ENCODE results near the gene SLC2A6. TPM values are rescaled to one million over a fixed set of nuclear protein-coding genes. Genes with fewer than 3 reads are reported as not detected.

Gene SLC2A6
- total RNA-seq, 1 experiment from 2014 or later, result 10.7 TPM

DNA sequence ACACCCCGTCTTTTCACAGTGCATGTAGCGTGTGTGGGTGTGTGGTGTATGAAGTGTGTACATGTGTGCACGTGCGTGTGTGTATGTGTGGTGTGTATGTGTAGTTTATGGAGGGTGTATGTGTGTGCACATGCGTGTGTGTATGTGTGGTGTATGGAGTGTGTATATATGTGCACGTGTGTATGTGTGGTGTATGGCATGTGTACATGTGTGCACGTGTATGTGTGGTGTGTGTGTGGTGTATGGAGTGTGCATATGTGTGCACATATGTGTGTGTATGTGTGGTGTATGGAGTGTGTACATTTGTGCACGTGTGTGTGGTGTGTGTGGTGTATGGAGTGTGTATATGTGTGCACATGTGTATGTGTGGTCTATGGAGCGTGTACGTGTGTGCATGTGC is 32.7 kb upstream of the SLC2A6 start:
- peaks cover 6 to 10% of the 10 kb centered on the region in 2 experiments; a peak in 3 of 4 replicates for H3K4me1 ChIP-seq (ENCODE audit: control insufficient read depth in 1 of 2, insufficient read depth in 2 of 2, low read length in 2 of 2)
- BruUV-seq (replicated peaks), result no TSS peak
- H3K4me3 ChIP-seq (replicated peaks in 1 of 2; ENCODE audit: low read depth in 1 of 2, low read length in 2 of 2), result no peak overlapping the region
- H3K9me2 ChIP-seq (ENCODE audit: insufficient read depth), result no peaks in the 10 kb centered on the region
- H3K27ac ChIP-seq (ENCODE audit: low read depth, low read length), result no peak overlapping the region
- no peaks in the 10 kb centered on the region for H3K27me3 ChIP-seq (ENCODE audit: insufficient read depth, low read length)
- ChIA-PET RAD21 (ENCODE audit: low non-redundant PET in 1 of 2, low total read pairs in 2 of 2, uncharacterized antibody in 2 of 2, unreplicated experiment in 2 of 2) (no interaction called here), CTCF (no interaction called here), POLR2A (no interaction called here)
- no peaks in the 10 kb centered on the region for H3K36me3 ChIP-seq (ENCODE audit: control insufficient read depth in 1 of 2, insufficient read depth in 2 of 2, low read length in 2 of 2)
- no peak for ATAC-seq
- H3K79me2 ChIP-seq (ENCODE audit: insufficient read depth, low read length), result no peaks in the 10 kb centered on the region
- intact Hi-C loops (cut with micrococcal nuclease), result no loop called here
- no peak for TF ChIP-seq POLR2A (IDR thresholded peaks at IDR 0.05; ENCODE audit: borderline replicate concordance, extremely low read depth, insufficient read depth, insufficient read length)
- TF ChIP-seq, protein P1, sequence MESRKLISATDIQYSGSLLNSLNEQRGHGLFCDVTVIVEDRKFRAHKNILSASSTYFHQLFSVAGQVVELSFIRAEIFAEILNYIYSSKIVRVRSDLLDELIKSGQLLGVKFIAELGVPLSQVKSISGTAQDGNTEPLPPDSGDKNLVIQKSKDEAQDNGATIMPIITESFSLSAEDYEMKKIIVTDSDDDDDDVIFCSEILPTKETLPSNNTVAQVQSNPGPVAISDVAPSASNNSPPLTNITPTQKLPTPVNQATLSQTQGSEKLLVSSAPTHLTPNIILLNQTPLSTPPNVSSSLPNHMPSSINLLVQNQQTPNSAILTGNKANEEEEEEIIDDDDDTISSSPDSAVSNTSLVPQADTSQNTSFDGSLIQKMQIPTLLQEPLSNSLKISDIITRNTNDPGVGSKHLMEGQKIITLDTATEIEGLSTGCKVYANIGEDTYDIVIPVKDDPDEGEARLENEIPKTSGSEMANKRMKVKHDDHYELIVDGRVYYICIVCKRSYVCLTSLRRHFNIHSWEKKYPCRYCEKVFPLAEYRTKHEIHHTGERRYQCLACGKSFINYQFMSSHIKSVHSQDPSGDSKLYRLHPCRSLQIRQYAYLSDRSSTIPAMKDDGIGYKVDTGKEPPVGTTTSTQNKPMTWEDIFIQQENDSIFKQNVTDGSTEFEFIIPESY (IDR thresholded peaks at IDR 0.05; ENCODE audit: extremely low read depth, insufficient replicate concordance, low read length), result no peak
- TF ChIP-seq JUND (IDR thresholded peaks at IDR 0.05), result no peak
- H3K9me3 ChIP-seq (ENCODE audit: control insufficient read depth in 1 of 2, insufficient read depth in 1 of 2, low read depth in 1 of 2, low read length in 2 of 2), result no peaks in the 10 kb centered on the region
- DNase-seq (ENCODE audit: low read depth, low spot score), result no peak
- H3K4me2 ChIP-seq (ENCODE audit: low read length), result no peak overlapping the region
- H3K9ac ChIP-seq (ENCODE audit: low read length), result no peak overlapping the region
- H4K20me1 ChIP-seq (ENCODE audit: insufficient read depth), result no peaks in the 10 kb centered on the region
- no peak overlapping the region for H2AFZ ChIP-seq (ENCODE audit: low read depth, low read length, poor library complexity, severe bottlenecking)

DNA sequence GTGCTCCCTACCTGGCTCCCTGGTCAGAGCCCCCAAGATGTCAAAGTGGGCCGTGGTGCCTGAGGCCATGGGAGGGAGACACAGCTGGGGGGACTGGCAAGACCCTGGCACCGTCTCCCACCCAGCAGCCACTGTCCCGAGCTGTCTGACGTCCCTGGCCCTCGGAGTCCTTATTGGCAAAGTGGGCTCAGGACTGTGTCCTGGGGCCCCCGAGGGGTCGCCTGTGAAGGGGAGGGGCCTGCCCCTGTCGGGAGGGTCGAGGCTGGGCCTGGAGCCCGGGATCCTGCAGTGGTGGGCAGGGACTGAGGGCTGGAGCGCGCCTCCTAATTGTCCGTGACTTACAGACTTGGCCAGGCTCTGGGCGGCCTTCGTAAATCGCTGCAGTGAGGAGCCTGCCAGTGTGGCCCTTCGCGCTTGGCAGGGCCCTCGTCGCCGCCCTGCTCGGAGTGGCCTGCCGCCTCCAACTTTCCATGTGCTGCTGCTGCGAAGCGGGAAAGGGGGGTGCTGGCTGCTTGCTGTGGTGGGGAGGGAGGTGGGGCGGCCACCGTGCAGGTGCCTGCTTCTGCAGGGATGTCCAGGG is 32.1 kb upstream of the SLC2A6 start:
- H3K36me3 ChIP-seq (ENCODE audit: control insufficient read depth in 1 of 2, insufficient read depth in 2 of 2, low read length in 2 of 2), result no peaks in the 10 kb centered on the region

More for the DNA sequence above, 32.1 kb upstream of the SLC2A6 start:
- H3K4me3 ChIP-seq (replicated peaks in 1 of 2; ENCODE audit: low read depth in 1 of 2, low read length in 2 of 2), result no peak overlapping the region
- no peak overlapping the region for H3K4me2 ChIP-seq (ENCODE audit: low read length)
- intact Hi-C loops (cut with micrococcal nuclease), result no loop called here
- no peaks in the 10 kb centered on the region for H4K20me1 ChIP-seq (ENCODE audit: insufficient read depth)
- ChIA-PET CTCF (no interaction called here), RAD21 (ENCODE audit: low non-redundant PET in 1 of 2, low total read pairs in 2 of 2, uncharacterized antibody in 2 of 2, unreplicated experiment in 2 of 2) (no interaction called here), POLR2A (no interaction called here)
- H3K4me1 ChIP-seq (ENCODE audit: control insufficient read depth in 1 of 2, insufficient read depth in 2 of 2, low read length in 2 of 2), result peaks cover 6 to 10% of the 10 kb centered on the region in 2 experiments; a peak in 3 of 4 replicates
- H3K27ac ChIP-seq (ENCODE audit: low read depth, low read length), result no peak overlapping the region
- DNase-seq (ENCODE audit: low read depth, low spot score) (no peak), ATAC-seq (no peak)
- no peaks in the 10 kb centered on the region for H3K79me2 ChIP-seq (ENCODE audit: insufficient read depth, low read length)
- BruUV-seq (replicated peaks), result no TSS peak
- no peak overlapping the region for H2AFZ ChIP-seq (ENCODE audit: low read depth, low read length, poor library complexity, severe bottlenecking)
- TF ChIP-seq, protein P2, sequence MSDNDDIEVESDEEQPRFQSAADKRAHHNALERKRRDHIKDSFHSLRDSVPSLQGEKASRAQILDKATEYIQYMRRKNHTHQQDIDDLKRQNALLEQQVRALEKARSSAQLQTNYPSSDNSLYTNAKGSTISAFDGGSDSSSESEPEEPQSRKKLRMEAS (IDR thresholded peaks at IDR 0.05), result no peak
- TF ChIP-seq EZH2phosphoT487 (IDR thresholded peaks at IDR 0.05; ENCODE audit: borderline replicate concordance) (no peak), ZNF274 (IDR thresholded peaks at IDR 0.05; ENCODE audit: low read depth, low read length) (no peak), POLR2A (IDR thresholded peaks at IDR 0.05; ENCODE audit: borderline replicate concordance, extremely low read depth, insufficient read depth, insufficient read length) (no peak), FOSL1 (IDR thresholded peaks at IDR 0.05; ENCODE audit: low read depth) (no peak), CEBPB (IDR thresholded peaks at IDR 0.05; ENCODE audit: low read depth) (no peak), YY1 (IDR thresholded peaks at IDR 0.05; ENCODE audit: extremely low read depth, insufficient replicate concordance, low read depth, low read length) (no peak), SIN3A (IDR thresholded peaks at IDR 0.05; ENCODE audit: low read depth) (no peak), JUND (IDR thresholded peaks at IDR 0.05) (no peak), EZH2 (IDR thresholded peaks at IDR 0.05) (no peak), SRF (IDR thresholded peaks at IDR 0.05; ENCODE audit: low read depth) (no peak)
- TF ChIP-seq, protein P3, sequence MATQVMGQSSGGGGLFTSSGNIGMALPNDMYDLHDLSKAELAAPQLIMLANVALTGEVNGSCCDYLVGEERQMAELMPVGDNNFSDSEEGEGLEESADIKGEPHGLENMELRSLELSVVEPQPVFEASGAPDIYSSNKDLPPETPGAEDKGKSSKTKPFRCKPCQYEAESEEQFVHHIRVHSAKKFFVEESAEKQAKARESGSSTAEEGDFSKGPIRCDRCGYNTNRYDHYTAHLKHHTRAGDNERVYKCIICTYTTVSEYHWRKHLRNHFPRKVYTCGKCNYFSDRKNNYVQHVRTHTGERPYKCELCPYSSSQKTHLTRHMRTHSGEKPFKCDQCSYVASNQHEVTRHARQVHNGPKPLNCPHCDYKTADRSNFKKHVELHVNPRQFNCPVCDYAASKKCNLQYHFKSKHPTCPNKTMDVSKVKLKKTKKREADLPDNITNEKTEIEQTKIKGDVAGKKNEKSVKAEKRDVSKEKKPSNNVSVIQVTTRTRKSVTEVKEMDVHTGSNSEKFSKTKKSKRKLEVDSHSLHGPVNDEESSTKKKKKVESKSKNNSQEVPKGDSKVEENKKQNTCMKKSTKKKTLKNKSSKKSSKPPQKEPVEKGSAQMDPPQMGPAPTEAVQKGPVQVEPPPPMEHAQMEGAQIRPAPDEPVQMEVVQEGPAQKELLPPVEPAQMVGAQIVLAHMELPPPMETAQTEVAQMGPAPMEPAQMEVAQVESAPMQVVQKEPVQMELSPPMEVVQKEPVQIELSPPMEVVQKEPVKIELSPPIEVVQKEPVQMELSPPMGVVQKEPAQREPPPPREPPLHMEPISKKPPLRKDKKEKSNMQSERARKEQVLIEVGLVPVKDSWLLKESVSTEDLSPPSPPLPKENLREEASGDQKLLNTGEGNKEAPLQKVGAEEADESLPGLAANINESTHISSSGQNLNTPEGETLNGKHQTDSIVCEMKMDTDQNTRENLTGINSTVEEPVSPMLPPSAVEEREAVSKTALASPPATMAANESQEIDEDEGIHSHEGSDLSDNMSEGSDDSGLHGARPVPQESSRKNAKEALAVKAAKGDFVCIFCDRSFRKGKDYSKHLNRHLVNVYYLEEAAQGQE (IDR thresholded peaks at IDR 0.05; ENCODE audit: low read depth), result no peak
- H3K27me3 ChIP-seq (ENCODE audit: insufficient read depth, low read length), result no peaks in the 10 kb centered on the region
- no peaks in the 10 kb centered on the region for H3K9me2 ChIP-seq (ENCODE audit: insufficient read depth)
- H3K9me3 ChIP-seq (ENCODE audit: control insufficient read depth in 1 of 2, insufficient read depth in 1 of 2, low read depth in 1 of 2, low read length in 2 of 2), result no peaks in the 10 kb centered on the region
- H3K9ac ChIP-seq (ENCODE audit: low read length), result no peak overlapping the region

Data from HCT116 (cell line).